SK-N-SH treated with all-trans-retinoic acid at 6 μM for 48 hours (cell line): ENCODE data around the gene CFAP251.
A peak's percentile ranks its signal among the peaks of the same experiment; 100 is the strongest.

Experiments used
- ATAC-seq: fragments of 200-7000 bp; cut with Tn5 transposase; 3 replicates; pipeline ENCODE4 v1.9.1; 2020; ENCODE audit warnings: mild to moderate bottlenecking, moderate library complexity
- ARNTL ChIP-seq: fragments of 450-650 bp; formaldehyde crosslinking; IDR thresholded peaks from 2 replicates; pipeline ENCODE4 v1.5.0; 2020; ENCODE audit warnings: low read depth, mild to moderate bottlenecking, moderate library complexity, borderline replicate concordance
- BACH2 ChIP-seq: fragments of 250-450 bp; sonication (Bioruptor Pico); IDR thresholded peaks from 2 replicates; pipeline ENCODE4 v1.9.0; 2021; ENCODE audit warnings: mild to moderate bottlenecking, borderline replicate concordance
- CREB5 ChIP-seq: fragments of 250-450 bp; sonication (Bioruptor Pico); IDR thresholded peaks from 2 replicates; pipeline ENCODE4 v1.5.1; 2020; ENCODE audit warnings: low read depth, mild to moderate bottlenecking, moderate library complexity
- CSDC2 ChIP-seq: fragments of 250-450 bp; sonication (Bioruptor Pico); IDR thresholded peaks from 2 replicates; pipeline ENCODE4 v1.5.0; 2020; ENCODE audit warnings: mild to moderate bottlenecking, moderate library complexity
- ESRRG ChIP-seq: fragments of 250-450 bp; sonication (Bioruptor Pico); IDR thresholded peaks from 2 replicates; pipeline ENCODE4 v1.6.1; 2021; ENCODE audit warnings: mild to moderate bottlenecking
- GLIS3 ChIP-seq: fragments of 250-450 bp; sonication (Bioruptor Pico); IDR thresholded peaks from 2 replicates; pipeline ENCODE4 v1.5.0; 2020; ENCODE audit warnings: mild to moderate bottlenecking, moderate library complexity
- ISL1 ChIP-seq: fragments of 250-450 bp; sonication (Bioruptor Pico); IDR thresholded peaks from 2 replicates; pipeline ENCODE4 v2.1.2; 2022; ENCODE audit warnings: mild to moderate bottlenecking, moderate library complexity
- OSR1 ChIP-seq: fragments of 250-450 bp; sonication (Bioruptor Pico); IDR thresholded peaks from 2 replicates; pipeline ENCODE4 v1.8.0; 2022; ENCODE audit warnings: moderate library complexity, mild to moderate bottlenecking, inconsistent platforms
- PPARA ChIP-seq: fragments of 250-450 bp; sonication (Bioruptor Pico); IDR thresholded peaks from 2 replicates; pipeline ENCODE4 v1.5.0; 2020; ENCODE audit warnings: mild to moderate bottlenecking, borderline replicate concordance
- RARB ChIP-seq: fragments of 250-450 bp; sonication (Bioruptor Pico); IDR thresholded peaks from 2 replicates; pipeline ENCODE4 v1.8.0; 2021; ENCODE audit warnings: mild to moderate bottlenecking, moderate library complexity
- SNAI2 ChIP-seq: fragments of 250-450 bp; sonication (Bioruptor Pico); IDR thresholded peaks from 2 replicates; pipeline ENCODE4 v1.5.0; 2020; ENCODE audit warnings: mild to moderate bottlenecking, moderate library complexity
- TCF4 ChIP-seq: fragments of 250-450 bp; sonication (Bioruptor Pico); IDR thresholded peaks from 2 replicates; pipeline ENCODE4 v1.8.0; 2021; ENCODE audit warnings: mild to moderate bottlenecking, moderate library complexity, borderline replicate concordance
- TOX ChIP-seq: fragments of 250-450 bp; sonication (Bioruptor Pico); IDR thresholded peaks from 2 replicates; pipeline ENCODE4 v1.8.0; 2021; ENCODE audit warnings: mild to moderate bottlenecking, moderate library complexity, borderline replicate concordance
- ZC3H10 ChIP-seq: fragments of 250-450 bp; sonication (Bioruptor Pico); IDR thresholded peaks from 2 replicates; pipeline ENCODE4 v1.5.1; 2021; ENCODE audit warnings: mild to moderate bottlenecking, moderate library complexity
- ZFP30 ChIP-seq: fragments of 450-650 bp; formaldehyde crosslinking; IDR thresholded peaks from 2 replicates; pipeline ENCODE4 v1.5.0; 2022; ENCODE audit warnings: mild to moderate bottlenecking, moderate library complexity
- ZNF565 ChIP-seq: fragments of 450-650 bp; formaldehyde crosslinking; conservative IDR thresholded peaks from 2 replicates; pipeline ENCODE4 v1.5.0; 2020; ENCODE audit warnings: low read depth, mild to moderate bottlenecking, moderate library complexity
- ZNF70 ChIP-seq: fragments of 450-650 bp; formaldehyde crosslinking; IDR thresholded peaks from 2 replicates; pipeline ENCODE4 v1.5.0; 2020; ENCODE audit warnings: mild to moderate bottlenecking, moderate library complexity
- ZNF8 ChIP-seq: fragments of 450-650 bp; formaldehyde crosslinking; IDR thresholded peaks from 2 replicates; pipeline ENCODE4 v1.5.0; 2020; ENCODE audit warnings: mild to moderate bottlenecking, moderate library complexity
- TF ChIP-seq, protein P1 (sequence below): fragments of 250-450 bp; sonication (Bioruptor Pico); IDR thresholded peaks from 2 replicates; pipeline ENCODE4 v1.5.0; 2020; ENCODE audit warnings: mild to moderate bottlenecking, moderate library complexity
- TF ChIP-seq, protein P2 (sequence below): fragments of 250-450 bp; sonication (Bioruptor Pico); IDR thresholded peaks from 2 replicates; pipeline ENCODE4 v1.8.0; 2020; ENCODE audit warnings: mild to moderate bottlenecking, moderate library complexity, borderline replicate concordance

Gene CFAP251

DNA sequence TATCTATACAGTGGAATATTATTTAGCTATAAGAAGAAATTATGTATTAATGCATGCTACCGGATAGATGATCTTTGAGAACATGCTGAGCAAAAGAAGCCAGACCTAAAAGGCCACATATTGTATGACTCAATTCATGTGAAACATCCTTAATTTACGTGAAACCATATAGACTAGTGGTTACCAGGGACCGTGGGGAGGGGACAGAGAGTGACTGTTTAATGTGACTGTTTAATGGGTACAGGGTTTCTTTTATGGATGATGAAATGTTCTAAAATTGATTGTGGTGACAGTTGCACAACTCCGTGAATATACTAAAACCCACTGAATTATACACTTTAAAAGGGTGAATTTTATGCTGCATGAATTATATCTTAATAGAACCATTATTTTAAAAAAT, 94.7 kb downstream of the CFAP251 start:
- no peak for ATAC-seq
- TF ChIP-seq ARNTL = no peak
- no peak for TF ChIP-seq ESRRG (CRISPR knock-in tag)
- 0 out of 2 replicates have a peak, but pooled peaks have one; percentile 14 for TF ChIP-seq ZNF8
- no peak for TF ChIP-seq GLIS3

- no peak for TF ChIP-seq BACH2 (CRISPR knock-in tag)
- TF ChIP-seq, protein P1, sequence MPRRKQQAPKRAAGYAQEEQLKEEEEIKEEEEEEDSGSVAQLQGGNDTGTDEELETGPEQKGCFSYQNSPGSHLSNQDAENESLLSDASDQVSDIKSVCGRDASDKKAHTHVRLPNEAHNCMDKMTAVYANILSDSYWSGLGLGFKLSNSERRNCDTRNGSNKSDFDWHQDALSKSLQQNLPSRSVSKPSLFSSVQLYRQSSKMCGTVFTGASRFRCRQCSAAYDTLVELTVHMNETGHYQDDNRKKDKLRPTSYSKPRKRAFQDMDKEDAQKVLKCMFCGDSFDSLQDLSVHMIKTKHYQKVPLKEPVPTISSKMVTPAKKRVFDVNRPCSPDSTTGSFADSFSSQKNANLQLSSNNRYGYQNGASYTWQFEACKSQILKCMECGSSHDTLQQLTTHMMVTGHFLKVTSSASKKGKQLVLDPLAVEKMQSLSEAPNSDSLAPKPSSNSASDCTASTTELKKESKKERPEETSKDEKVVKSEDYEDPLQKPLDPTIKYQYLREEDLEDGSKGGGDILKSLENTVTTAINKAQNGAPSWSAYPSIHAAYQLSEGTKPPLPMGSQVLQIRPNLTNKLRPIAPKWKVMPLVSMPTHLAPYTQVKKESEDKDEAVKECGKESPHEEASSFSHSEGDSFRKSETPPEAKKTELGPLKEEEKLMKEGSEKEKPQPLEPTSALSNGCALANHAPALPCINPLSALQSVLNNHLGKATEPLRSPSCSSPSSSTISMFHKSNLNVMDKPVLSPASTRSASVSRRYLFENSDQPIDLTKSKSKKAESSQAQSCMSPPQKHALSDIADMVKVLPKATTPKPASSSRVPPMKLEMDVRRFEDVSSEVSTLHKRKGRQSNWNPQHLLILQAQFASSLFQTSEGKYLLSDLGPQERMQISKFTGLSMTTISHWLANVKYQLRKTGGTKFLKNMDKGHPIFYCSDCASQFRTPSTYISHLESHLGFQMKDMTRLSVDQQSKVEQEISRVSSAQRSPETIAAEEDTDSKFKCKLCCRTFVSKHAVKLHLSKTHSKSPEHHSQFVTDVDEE (CRISPR knock-in tag) = no peak
- no peak for TF ChIP-seq ZNF70 (CRISPR knock-in tag)
- no peak for TF ChIP-seq TCF4 (CRISPR knock-in tag)
- no peak for TF ChIP-seq GLIS3
- TF ChIP-seq OSR1 = no peak
- TF ChIP-seq ARNTL = no peak
- TF ChIP-seq TOX (CRISPR knock-in tag) = no peak
- no peak for TF ChIP-seq ZFP30
- TF ChIP-seq RARB (CRISPR knock-in tag) = no peak
- no peak for TF ChIP-seq ZNF565 (CRISPR knock-in tag)
- no peak for TF ChIP-seq PPARA (CRISPR knock-in tag)
- TF ChIP-seq ESRRG (CRISPR knock-in tag) = no peak
- TF ChIP-seq, all 23 proteins: peak for 0
- ATAC-seq = no peak
Measured at GRCh38 chr12:122013791-122014590, 95.6 kb downstream of the CFAP251 start.

- no peak for ATAC-seq
- TF ChIP-seq ZFP30 = no peak
- no peak for TF ChIP-seq ZNF8
- TF ChIP-seq ESRRG (CRISPR knock-in tag) = no peak
- no peak for TF ChIP-seq TCF4 (CRISPR knock-in tag)
- no peak for TF ChIP-seq ZNF70 (CRISPR knock-in tag)
- TF ChIP-seq, protein P2, sequence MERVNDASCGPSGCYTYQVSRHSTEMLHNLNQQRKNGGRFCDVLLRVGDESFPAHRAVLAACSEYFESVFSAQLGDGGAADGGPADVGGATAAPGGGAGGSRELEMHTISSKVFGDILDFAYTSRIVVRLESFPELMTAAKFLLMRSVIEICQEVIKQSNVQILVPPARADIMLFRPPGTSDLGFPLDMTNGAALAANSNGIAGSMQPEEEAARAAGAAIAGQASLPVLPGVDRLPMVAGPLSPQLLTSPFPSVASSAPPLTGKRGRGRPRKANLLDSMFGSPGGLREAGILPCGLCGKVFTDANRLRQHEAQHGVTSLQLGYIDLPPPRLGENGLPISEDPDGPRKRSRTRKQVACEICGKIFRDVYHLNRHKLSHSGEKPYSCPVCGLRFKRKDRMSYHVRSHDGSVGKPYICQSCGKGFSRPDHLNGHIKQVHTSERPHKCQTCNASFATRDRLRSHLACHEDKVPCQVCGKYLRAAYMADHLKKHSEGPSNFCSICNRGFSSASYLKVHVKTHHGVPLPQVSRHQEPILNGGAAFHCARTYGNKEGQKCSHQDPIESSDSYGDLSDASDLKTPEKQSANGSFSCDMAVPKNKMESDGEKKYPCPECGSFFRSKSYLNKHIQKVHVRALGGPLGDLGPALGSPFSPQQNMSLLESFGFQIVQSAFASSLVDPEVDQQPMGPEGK (CRISPR knock-in tag) = no peak
- TF ChIP-seq ISL1 (CRISPR knock-in tag) = no peak
- TF ChIP-seq, protein P1 (CRISPR knock-in tag) = no peak
- no peak for TF ChIP-seq GLIS3
- no peak for TF ChIP-seq ARNTL
- no peak for TF ChIP-seq OSR1
- TF ChIP-seq TOX (CRISPR knock-in tag) = no peak
- TF ChIP-seq SNAI2 (CRISPR knock-in tag) = no peak
- TF ChIP-seq PPARA (CRISPR knock-in tag) = no peak
- TF ChIP-seq ZC3H10 = no peak
- no peak for TF ChIP-seq CREB5
- TF ChIP-seq CSDC2 (CRISPR knock-in tag) = no peak
Measured at GRCh38 chr12:122014781-122015180, 96.4 kb downstream of the CFAP251 start.
